B cell (primary cell): ENCODE data around the gene XNDC1N. TPM values are rescaled to one million over a fixed set of nuclear protein-coding genes. Genes with fewer than 3 reads are reported as not detected.

ENCODE experiments used
- ATAC-seq: fragments of 200-7000 bp; cut with Tn5 transposase; one replicate; pipeline ENCODE4 v1.10.0; 2021; ENCODE audit warnings: low read depth, mild to moderate bottlenecking, moderate number of reproducible peaks, moderate library complexity
- CTCF ChIA-PET: fragments of 350-600 bp; sonication (Branson Sonifier 250); formaldehyde crosslinking; loops from one replicate; lab custom pipeline; 2021; ENCODE audit warnings: antibody characterized with exemption, inconsistent platforms; lab: Charles Lee
- POLR2A ChIA-PET: fragments of 350-600 bp; sonication (Branson Sonifier 250); formaldehyde crosslinking; loops from one replicate; lab custom pipeline; 2021; ENCODE audit warnings: antibody characterized with exemption; lab: Charles Lee
- DNase-seq: peaks from one replicate; pipeline ENCODE4 v3.0.0; 2013
- H2AFZ ChIP-seq: 2 replicates; pipeline ENCODE4 v1.6.1; 2012; ENCODE audit warnings: mild to moderate bottlenecking, low read depth, low read length; ENCODE audit not compliant: insufficient read depth, poor library complexity, severe bottlenecking
- H3K27ac ChIP-seq, 2 donors: 1 replicate in 1 of 2; 2 replicates in 1 of 2; pipeline ENCODE4 v1.5.1; 2012 to 2013; ENCODE audit warnings: low read length in 2 of 2, mild to moderate bottlenecking in 2 of 2, moderate library complexity in 1 of 2
- H3K27me3 ChIP-seq, 4 experiments: fragments of 200-600 bp in 1 of 4; sonication (generic) in 1 of 4; replicated peaks in 1 of 4; 1 replicate in 2 of 4; 2 replicates in 2 of 4; pipeline versions ENCODE4 v1.6.1 to v1.7.0; 2013 to 2016; ENCODE audit warnings: low read length in 3 of 4, mild to moderate bottlenecking in 2 of 4, mixed read lengths in 1 of 4, moderate library complexity in 1 of 4; ENCODE audit not compliant: insufficient read depth in 4 of 4, control insufficient read depth in 3 of 4; ENCODE audit errors: control extremely low read depth in 1 of 4
- H3K36me3 ChIP-seq, 2 experiments: replicated peaks in 1 of 2; 1 replicate in 1 of 2; 2 replicates in 1 of 2; pipeline versions ENCODE4 v1.6.1 to v1.7.1; 2013; ENCODE audit warnings: low read length in 1 of 2; ENCODE audit not compliant: insufficient read depth in 2 of 2, control insufficient read depth in 1 of 2; ENCODE audit errors: control extremely low read depth in 1 of 2, extremely low read depth in 1 of 2
- H3K4me1 ChIP-seq, 2 donors: fragments of 200-600 bp in 1 of 2; sonication (generic) in 1 of 2; 1 replicate in 1 of 2; 2 replicates in 1 of 2; pipeline versions ENCODE4 v1.5.1 to v1.6.1; 2013 to 2017; ENCODE audit warnings: low read length in 2 of 2; ENCODE audit not compliant: control insufficient read depth in 2 of 2, insufficient read depth in 2 of 2
- H3K4me2 ChIP-seq: replicated peaks from 2 replicates; pipeline ENCODE3; 2012; ENCODE audit warnings: mild to moderate bottlenecking, low read depth, low read length; ENCODE audit not compliant: poor library complexity, severe bottlenecking
- H3K4me3 ChIP-seq, 5 experiments: fragments of 200-600 bp in 1 of 5; sonication (generic) in 1 of 5; 1 replicate in 3 of 5; 2 replicates in 2 of 5; pipeline versions ENCODE4 v1.5.1 to v1.7.0; 2011 to 2016; ENCODE audit warnings: low read length in 4 of 5, mild to moderate bottlenecking in 4 of 5, low read depth in 2 of 5, control low read depth in 1 of 5, moderate library complexity in 1 of 5; ENCODE audit not compliant: insufficient read depth in 1 of 5; ENCODE audit errors: control extremely low read depth in 1 of 5, extremely low read depth in 1 of 5
- H3K79me2 ChIP-seq: fragments of 200-600 bp; sonication (generic); one replicate; pipeline ENCODE4 v1.6.0; 2016; ENCODE audit warnings: low read length; ENCODE audit not compliant: control insufficient read depth, insufficient read depth
- H3K9ac ChIP-seq: fragments of 200-600 bp; sonication (generic); 2 replicates; pipeline ENCODE4 v1.6.1; 2017; ENCODE audit warnings: mild to moderate bottlenecking, low read length, moderate library complexity
- H3K9me3 ChIP-seq, 3 donors: one replicate each; pipeline versions ENCODE4 v1.6.1 to v1.7.1; 2013; ENCODE audit warnings: low read length in 2 of 3; ENCODE audit not compliant: control insufficient read depth in 2 of 3, insufficient read depth in 1 of 3; ENCODE audit errors: control extremely low read depth in 1 of 3
- H4K20me1 ChIP-seq: 2 replicates; pipeline ENCODE4 v1.6.0; 2012; ENCODE audit warnings: mild to moderate bottlenecking, low read length; ENCODE audit not compliant: insufficient read depth, control insufficient read depth, poor library complexity, severe bottlenecking
- H3K27ac Mint-ChIP-seq: one replicate; pipeline ENCODE4 v1.8.0; 2021; ENCODE audit warnings: mixed read lengths
- H3K27me3 Mint-ChIP-seq: one replicate; pipeline ENCODE4 v1.8.0; 2021; ENCODE audit warnings: mixed read lengths
- H3K4me1 Mint-ChIP-seq: one replicate; pipeline ENCODE4 v1.8.0; 2021; ENCODE audit warnings: mixed read lengths
- H3K4me3 Mint-ChIP-seq: one replicate; pipeline ENCODE4 v1.8.0; 2021; ENCODE audit warnings: mixed read lengths
- H3K9me3 Mint-ChIP-seq: one replicate; pipeline ENCODE4 v1.8.0; 2022; ENCODE audit warnings: mixed read lengths; ENCODE audit not compliant: insufficient read depth
- EZH2 ChIP-seq: IDR thresholded peaks from 2 replicates; pipeline ENCODE4 v1.6.1; 2012; ENCODE audit warnings: borderline replicate concordance, low read depth, mild to moderate bottlenecking, moderate library complexity, low read length; ENCODE audit not compliant: insufficient read depth, poor library complexity, severe bottlenecking
- WGBS: methylation state at CpG from one replicate; pipeline ENCODE4 v1.1.5; 2013; ENCODE audit warnings: missing lambda C conversion rate; ENCODE audit not compliant: insufficient coverage; 5-methylcytosine and 5-hydroxymethylcytosine counted together
- intact Hi-C: fragments of 100-400 bp; cut with micrococcal nuclease; formaldehyde crosslinking; loops from one replicate; pipeline ENCODE4 v1.10.0; 2022
- polyA plus RNA-seq: library from polyadenylated mRNA; depleted of rRNA; stranded (reverse); fragments of >200 nt; gene quantifications from 2 replicates; pipeline ENCODE4 v1.2.3, GENCODE V29; 2012
- total RNA-seq, 2 donors: library from RNA; stranded (reverse); fragments of 120-200 nt in 1 of 2; gene quantifications; 1 replicate in 1 of 2; 2 replicates in 1 of 2; pipeline versions ENCODE4 v1.2.3 to v1.2.4, GENCODE V29; 2013 to 2022
- TF ChIP-seq, protein P1 (sequence below): fragments of 200-600 bp; IDR thresholded peaks from one replicate; pipeline ENCODE4 v1.8.0; 2022; ENCODE audit warnings: antibody characterized with exemption, mild to moderate bottlenecking

The XNDC1N gene
- total and polyA plus RNA-seq, 2 donors (not counting 1 experiment from before 2014, with no cell fraction given) = 5.8 to 34.2 TPM

DNA sequence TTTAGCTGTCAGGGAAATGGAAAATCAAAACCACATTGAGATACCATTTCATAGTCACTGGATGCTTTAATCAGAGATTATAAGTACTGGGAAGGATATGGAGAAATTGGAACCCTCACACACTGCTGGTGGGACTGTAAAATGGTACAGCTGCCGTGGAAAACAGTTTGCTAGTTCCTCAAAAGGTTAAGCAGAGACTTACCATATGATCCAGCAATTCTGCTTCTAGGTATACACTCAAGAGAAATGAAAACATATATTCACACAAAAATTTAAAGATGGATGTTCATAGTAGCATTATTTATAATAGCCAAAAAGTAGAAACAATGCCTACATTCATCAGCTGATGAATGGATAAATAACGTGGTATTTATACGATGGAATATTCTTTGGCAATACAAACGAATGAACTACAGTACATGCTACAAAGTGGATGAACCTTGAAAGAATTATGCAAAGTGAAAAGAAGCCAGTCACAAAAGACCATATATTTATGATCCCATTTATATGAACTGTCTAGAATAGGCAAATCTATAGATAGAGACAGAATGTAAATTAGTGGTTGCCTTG lies 23.4 kb upstream of the XNDC1N start:
- peaks cover 63% of the 10 kb centered on the region for H3K79me2 ChIP-seq
- H3K27ac ChIP-seq = no peak overlapping the region
- H3K4me1 ChIP-seq = no peaks in the 10 kb centered on the region
- no peaks in the 10 kb centered on the region for H3K27me3 ChIP-seq
- no peaks in the 10 kb centered on the region for H3K9me3 Mint-ChIP-seq
- no peak overlapping the region for H2AFZ ChIP-seq
- ATAC-seq = no peak
- no peak overlapping the region for H3K9ac ChIP-seq
- H3K36me3 ChIP-seq = no peaks in the 10 kb centered on the region
- no peak overlapping the region for H3K4me3 Mint-ChIP-seq
- H3K4me1 Mint-ChIP-seq = peaks cover 22% of the 10 kb centered on the region
- ChIA-PET POLR2A (no interaction called here), CTCF (no interaction called here)
- H3K27me3 Mint-ChIP-seq = no peaks in the 10 kb centered on the region
- no peak for TF ChIP-seq EZH2
- TF ChIP-seq, protein P1, sequence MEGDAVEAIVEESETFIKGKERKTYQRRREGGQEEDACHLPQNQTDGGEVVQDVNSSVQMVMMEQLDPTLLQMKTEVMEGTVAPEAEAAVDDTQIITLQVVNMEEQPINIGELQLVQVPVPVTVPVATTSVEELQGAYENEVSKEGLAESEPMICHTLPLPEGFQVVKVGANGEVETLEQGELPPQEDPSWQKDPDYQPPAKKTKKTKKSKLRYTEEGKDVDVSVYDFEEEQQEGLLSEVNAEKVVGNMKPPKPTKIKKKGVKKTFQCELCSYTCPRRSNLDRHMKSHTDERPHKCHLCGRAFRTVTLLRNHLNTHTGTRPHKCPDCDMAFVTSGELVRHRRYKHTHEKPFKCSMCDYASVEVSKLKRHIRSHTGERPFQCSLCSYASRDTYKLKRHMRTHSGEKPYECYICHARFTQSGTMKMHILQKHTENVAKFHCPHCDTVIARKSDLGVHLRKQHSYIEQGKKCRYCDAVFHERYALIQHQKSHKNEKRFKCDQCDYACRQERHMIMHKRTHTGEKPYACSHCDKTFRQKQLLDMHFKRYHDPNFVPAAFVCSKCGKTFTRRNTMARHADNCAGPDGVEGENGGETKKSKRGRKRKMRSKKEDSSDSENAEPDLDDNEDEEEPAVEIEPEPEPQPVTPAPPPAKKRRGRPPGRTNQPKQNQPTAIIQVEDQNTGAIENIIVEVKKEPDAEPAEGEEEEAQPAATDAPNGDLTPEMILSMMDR = no peak
- intact Hi-C loops = no loop called here
- peaks cover 44% of the 10 kb centered on the region for H4K20me1 ChIP-seq
- H3K9me3 ChIP-seq = no peaks in the 10 kb centered on the region
- no CpG with 5 or more reads among the region's 4 CpGs for WGBS
- DNase-seq = no peak
- H3K4me3 ChIP-seq = no peak overlapping the region
- H3K27ac Mint-ChIP-seq = no peak overlapping the region
- no peak overlapping the region for H3K4me2 ChIP-seq

- Histone ChIP-seq H3K4me1 (peaks cover 6 to 7% of the 10 kb centered on the region in 2 donors), H3K4me3 (no peak overlapping the region), H3K9me3 (no peaks in the 10 kb centered on the region), H3K79me2 (peaks cover 83% of the 10 kb centered on the region), H3K4me2 (no peak overlapping the region), H3K27me3 (no peaks in the 10 kb centered on the region), H3K9ac (no peak overlapping the region), H3K36me3 (peaks cover 2 to 3% of the 10 kb centered on the region in 2 experiments), H3K27ac (no peak overlapping the region), H2AFZ (no peak overlapping the region), H4K20me1 (peaks cover 39% of the 10 kb centered on the region)
- no peaks in the 10 kb centered on the region for H3K9me3 Mint-ChIP-seq
- TF ChIP-seq, protein P1 = no peak
- no peak for TF ChIP-seq EZH2
- CTCF ChIA-PET = interaction anchor here (0.5 kb wide), 1 partner anchor 11 kb away, joined by 3 read pairs; no protein-coding TSS in a partner anchor
- peaks cover 28% of the 10 kb centered on the region for H3K4me1 Mint-ChIP-seq
- no peak overlapping the region for H3K27ac Mint-ChIP-seq
- H3K4me3 Mint-ChIP-seq = no peak overlapping the region
- POLR2A ChIA-PET = no interaction called here
- H3K27me3 Mint-ChIP-seq = no peaks in the 10 kb centered on the region
- WGBS = 96% methylated on average over 4 of the region's 6 CpGs
- intact Hi-C loops = no loop called here
- no peak for DNase-seq
- no peak for ATAC-seq
Measured at GRCh38 chr11:71949034-71949433, 20.6 kb upstream of the XNDC1N start.
